Peyer's patch (tissue), 4 donors: ENCODE measurements around the gene DNMT1.

Experiments
- POLR2A ChIP-seq, 2 donors: fragments of 450-650 bp; IDR thresholded peaks; one replicate each; pipeline ENCODE4 v1.5.1; 2017; ENCODE audit warnings: antibody characterized with exemption in 2 of 2, mild to moderate bottlenecking in 2 of 2, moderate library complexity in 2 of 2
- TF ChIP-seq, protein P1 (sequence below), 6 experiments: fragments of 450-650 bp in 4 of 6; fragments of 200-600 bp in 2 of 6; sonication (generic) in 1 of 6; IDR thresholded peaks; one replicate each; pipeline ENCODE4 v1.5.1; 2017 to 2019; ENCODE audit warnings: antibody characterized with exemption in 6 of 6, mild to moderate bottlenecking in 3 of 6, moderate library complexity in 1 of 6

DNA sequence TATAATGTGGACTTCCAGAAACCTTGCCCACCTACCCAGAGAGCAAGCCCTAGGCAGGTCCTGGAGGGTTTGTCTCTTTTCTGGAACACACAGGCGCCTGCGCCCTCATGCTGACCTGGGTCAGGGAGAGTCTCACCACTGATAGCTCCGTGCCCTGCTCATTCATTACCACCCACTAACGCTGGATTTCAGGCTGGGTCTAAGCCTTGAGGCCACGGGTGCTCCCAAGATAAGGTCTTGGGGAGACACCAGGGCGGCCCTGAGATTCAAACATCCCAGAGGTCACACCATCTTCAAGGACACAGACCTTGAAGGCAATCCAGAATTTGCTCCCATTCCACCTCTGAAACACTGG lies 31.2 kb upstream of the DNMT1 start:
- TF ChIP-seq, protein P1, sequence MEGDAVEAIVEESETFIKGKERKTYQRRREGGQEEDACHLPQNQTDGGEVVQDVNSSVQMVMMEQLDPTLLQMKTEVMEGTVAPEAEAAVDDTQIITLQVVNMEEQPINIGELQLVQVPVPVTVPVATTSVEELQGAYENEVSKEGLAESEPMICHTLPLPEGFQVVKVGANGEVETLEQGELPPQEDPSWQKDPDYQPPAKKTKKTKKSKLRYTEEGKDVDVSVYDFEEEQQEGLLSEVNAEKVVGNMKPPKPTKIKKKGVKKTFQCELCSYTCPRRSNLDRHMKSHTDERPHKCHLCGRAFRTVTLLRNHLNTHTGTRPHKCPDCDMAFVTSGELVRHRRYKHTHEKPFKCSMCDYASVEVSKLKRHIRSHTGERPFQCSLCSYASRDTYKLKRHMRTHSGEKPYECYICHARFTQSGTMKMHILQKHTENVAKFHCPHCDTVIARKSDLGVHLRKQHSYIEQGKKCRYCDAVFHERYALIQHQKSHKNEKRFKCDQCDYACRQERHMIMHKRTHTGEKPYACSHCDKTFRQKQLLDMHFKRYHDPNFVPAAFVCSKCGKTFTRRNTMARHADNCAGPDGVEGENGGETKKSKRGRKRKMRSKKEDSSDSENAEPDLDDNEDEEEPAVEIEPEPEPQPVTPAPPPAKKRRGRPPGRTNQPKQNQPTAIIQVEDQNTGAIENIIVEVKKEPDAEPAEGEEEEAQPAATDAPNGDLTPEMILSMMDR (IDR thresholded peaks at IDR 0.05) = no peak
- TF ChIP-seq POLR2A (IDR thresholded peaks at IDR 0.05) = no peak
